ENCODE data around the gene C17orf107. TPM values are rescaled to one million over a fixed set of nuclear protein-coding genes. Genes with fewer than 3 reads are reported as not detected.
"Not testable (repeated sequence)": the region's sequence is repeated elsewhere in the genome, so short reads cannot be mapped to it uniquely, and the experiment has no call there.

The C17orf107 gene
- total and polyA plus RNA-seq, 2 experiments from 2014 or later: 3.9 to 8.8 TPM

DNA sequence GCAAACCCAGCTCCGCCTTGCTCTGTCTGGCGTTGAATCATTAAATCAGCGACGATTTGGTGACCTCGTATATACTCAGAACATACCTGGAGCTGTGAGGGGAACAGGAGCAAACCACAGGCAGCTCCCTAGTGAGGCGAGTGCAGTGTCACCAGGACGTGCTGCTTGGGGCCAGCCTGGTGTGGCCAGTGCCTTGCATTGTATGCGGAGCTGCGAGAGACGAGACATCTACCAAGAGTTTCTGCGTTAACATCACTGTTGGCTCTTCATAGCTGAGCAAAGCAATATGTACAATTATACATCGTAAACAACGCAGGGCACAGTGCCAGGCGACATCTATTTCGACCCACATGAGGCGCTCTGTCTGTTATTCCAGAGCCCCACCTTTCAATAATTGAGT is 38.3 kb upstream of the C17orf107 start:
- in situ Hi-C loops (cut with MboI): no loop called here
- H3K9ac ChIP-seq: no peak overlapping the region
- no peaks in the 10 kb centered on the region for H3F3A ChIP-seq (ENCODE audit: insufficient read depth)
- no peak for DNase-seq
- no peak overlapping the region for H3K4me2 ChIP-seq (ENCODE audit: unreplicated experiment)
- TF ChIP-seq EZH2phosphoT487 (IDR thresholded peaks at IDR 0.05; ENCODE audit: insufficient read depth, low read depth): no peak
- no peak for TF ChIP-seq EZH2 (IDR thresholded peaks at IDR 0.05; ENCODE audit: insufficient read depth, poor library complexity, severe bottlenecking)
- H2AFZ ChIP-seq: no peak overlapping the region
- H3K27me3 ChIP-seq (replicated peaks; ENCODE audit: insufficient read depth): no peaks in the 10 kb centered on the region
- no peaks in the 10 kb centered on the region for H3K36me3 ChIP-seq (ENCODE audit: low read depth)
- 95% methylated on average over 16 of the region's 16 CpGs for WGBS, 2 experiments (ENCODE audit: low coverage in 1 of 2, low lambda C conversion rate in 2 of 2, missing lambda C conversion rate in 2 of 2)
- no peaks in the 10 kb centered on the region for H4K20me1 ChIP-seq (ENCODE audit: insufficient read depth)
- no peak overlapping the region for H3K27ac ChIP-seq
- no peaks in the 10 kb centered on the region for H3K9me3 ChIP-seq (ENCODE audit: low read depth)
- peaks cover 81% of the 10 kb centered on the region for H3K79me2 ChIP-seq (ENCODE audit: insufficient read depth)
- H3K9me2 ChIP-seq (ENCODE audit: insufficient read depth): no peaks in the 10 kb centered on the region
- H3K4me3 ChIP-seq: no peak overlapping the region
- peaks cover 20% of the 10 kb centered on the region for H3K4me1 ChIP-seq (ENCODE audit: insufficient read depth)

GRCh38 chr17:4862720-4863119 is 36.6 kb upstream of the C17orf107 start:
- Histone ChIP-seq H3K36me3 (ENCODE audit: low read depth) (no peaks in the 10 kb centered on the region), H3K9me3 (ENCODE audit: low read depth) (no peaks in the 10 kb centered on the region), H4K20me1 (ENCODE audit: insufficient read depth) (no peaks in the 10 kb centered on the region), H3K4me2 (ENCODE audit: unreplicated experiment) (no peak overlapping the region), H2AFZ (no peak overlapping the region), H3K79me2 (ENCODE audit: insufficient read depth) (peaks cover 65% of the 10 kb centered on the region), H3K27ac (no peak overlapping the region), H3K4me3 (no peak overlapping the region), H3K9ac (no peak overlapping the region), H3K4me1 (ENCODE audit: insufficient read depth) (peaks cover 17% of the 10 kb centered on the region), H3K9me2 (ENCODE audit: insufficient read depth) (no peaks in the 10 kb centered on the region), H3F3A (ENCODE audit: insufficient read depth) (no peaks in the 10 kb centered on the region), H3K27me3 (replicated peaks; ENCODE audit: insufficient read depth) (no peaks in the 10 kb centered on the region)
- TF ChIP-seq EZH2 (IDR thresholded peaks at IDR 0.05; ENCODE audit: insufficient read depth, poor library complexity, severe bottlenecking) (no peak), EZH2phosphoT487 (IDR thresholded peaks at IDR 0.05; ENCODE audit: insufficient read depth, low read depth) (no peak)
- no peak for DNase-seq
- in situ Hi-C loops (cut with MboI): no loop called here
- 95 to 96% methylated on average over 4 of the region's 4 CpGs for WGBS, 2 experiments (ENCODE audit: low coverage in 1 of 2, low lambda C conversion rate in 2 of 2, missing lambda C conversion rate in 2 of 2)

DNA sequence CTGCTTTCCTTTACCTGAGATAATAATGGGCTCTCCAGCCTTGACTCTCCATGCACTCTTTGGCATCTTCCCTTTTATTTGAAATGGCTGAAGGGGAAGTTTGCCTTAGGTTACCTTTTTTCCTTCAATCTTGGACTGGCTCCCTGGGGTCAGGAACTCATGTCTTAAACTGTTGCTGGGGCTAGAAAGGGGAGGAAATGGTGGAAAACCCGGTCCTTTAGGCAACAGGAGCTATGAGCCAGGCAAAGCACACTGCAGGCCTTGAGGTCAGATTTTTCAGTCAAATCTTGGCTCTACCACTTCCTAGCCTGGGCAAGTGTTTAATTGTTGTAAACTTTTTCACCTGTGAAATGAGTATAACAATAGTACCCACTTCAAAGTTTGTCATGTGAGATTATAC is 36.0 kb upstream of the C17orf107 start:
- no peaks in the 10 kb centered on the region for H3K27me3 ChIP-seq (replicated peaks; ENCODE audit: insufficient read depth)
- H3K9me2 ChIP-seq (ENCODE audit: insufficient read depth): no peaks in the 10 kb centered on the region
- in situ Hi-C loops (cut with MboI): no loop called here
- H3K27ac ChIP-seq: no peak overlapping the region
- H2AFZ ChIP-seq: no peak overlapping the region
- no peaks in the 10 kb centered on the region for H3K36me3 ChIP-seq (ENCODE audit: low read depth)
- H3K9me3 ChIP-seq (ENCODE audit: low read depth): no peaks in the 10 kb centered on the region
- 95 to 100% methylated on average over 1 of the region's 1 CpG for WGBS, 2 experiments (ENCODE audit: low coverage in 1 of 2, low lambda C conversion rate in 2 of 2, missing lambda C conversion rate in 2 of 2)
- TF ChIP-seq EZH2phosphoT487 (IDR thresholded peaks at IDR 0.05; ENCODE audit: insufficient read depth, low read depth) (no peak), EZH2 (IDR thresholded peaks at IDR 0.05; ENCODE audit: insufficient read depth, poor library complexity, severe bottlenecking) (no peak)
- H4K20me1 ChIP-seq (ENCODE audit: insufficient read depth): no peaks in the 10 kb centered on the region
- no peak overlapping the region for H3K9ac ChIP-seq
- H3K4me3 ChIP-seq: no peak overlapping the region
- H3K4me2 ChIP-seq (ENCODE audit: unreplicated experiment): no peak overlapping the region
- H3K4me1 ChIP-seq (ENCODE audit: insufficient read depth): peaks cover 11% of the 10 kb centered on the region
- no peaks in the 10 kb centered on the region for H3F3A ChIP-seq (ENCODE audit: insufficient read depth)
- H3K79me2 ChIP-seq (ENCODE audit: insufficient read depth): peaks cover 61% of the 10 kb centered on the region
- no peak for DNase-seq

- H3K27ac ChIP-seq; H3K4me3 ChIP-seq; H3K4me2 ChIP-seq (ENCODE audit: unreplicated experiment); DNase-seq; H3F3A ChIP-seq (ENCODE audit: insufficient read depth); H3K9ac ChIP-seq; H2AFZ ChIP-seq; H3K9me3 ChIP-seq (ENCODE audit: low read depth); H3K9me2 ChIP-seq (ENCODE audit: insufficient read depth); H3K4me1 ChIP-seq (ENCODE audit: insufficient read depth); H4K20me1 ChIP-seq (ENCODE audit: insufficient read depth); in situ Hi-C loops (cut with MboI); H3K36me3 ChIP-seq (ENCODE audit: low read depth); H3K27me3 ChIP-seq (replicated peaks; ENCODE audit: insufficient read depth): not testable (repeated sequence)
- H3K79me2 ChIP-seq (ENCODE audit: insufficient read depth): peaks cover 55% of the 10 kb centered on the region
- WGBS, 2 experiments (ENCODE audit: low coverage in 1 of 2, low lambda C conversion rate in 2 of 2, missing lambda C conversion rate in 2 of 2): 88 to 90% methylated on average over 5 of the region's 5 CpGs
These were observed 31.8 kb upstream of the C17orf107 start for GRCh38 chr17:4867535-4867934.

- H3K4me1 ChIP-seq (ENCODE audit: insufficient read depth); H2AFZ ChIP-seq; H3K36me3 ChIP-seq (ENCODE audit: low read depth); H3K4me2 ChIP-seq (ENCODE audit: unreplicated experiment); H3K9ac ChIP-seq; DNase-seq; H3K4me3 ChIP-seq; H4K20me1 ChIP-seq (ENCODE audit: insufficient read depth); H3K9me3 ChIP-seq (ENCODE audit: low read depth); in situ Hi-C loops (cut with MboI); H3K9me2 ChIP-seq (ENCODE audit: insufficient read depth); H3K27me3 ChIP-seq (replicated peaks; ENCODE audit: insufficient read depth); H3F3A ChIP-seq (ENCODE audit: insufficient read depth); H3K27ac ChIP-seq: not testable (repeated sequence)
- WGBS, 2 experiments (ENCODE audit: low coverage in 1 of 2, low lambda C conversion rate in 2 of 2, missing lambda C conversion rate in 2 of 2): 95% methylated on average over 22 of the region's 22 CpGs
- H3K79me2 ChIP-seq (ENCODE audit: insufficient read depth): peaks cover 54% of the 10 kb centered on the region; the same call in 1 of the 2 replicates
These were observed 30.0 kb upstream of the C17orf107 start for GRCh38 chr17:4869058-4869998.
